Stimulated activated naive B cell treated with anti-CD40 and anti-IgM and Interleukin-4, amounts not matched to agents 10 μg/mL and 1 μg/mL and 100 μg/mL, for 72 hours (primary cell): Measurements from ENCODE around the gene RFX2.
"Not testable (repeated sequence)": the region's sequence is repeated elsewhere in the genome, so short reads cannot be mapped to it uniquely, and the experiment has no call there.

ENCODE experiments used
- ATAC-seq, 2 donors: fragments of 150-1000 bp; cut with Tn5 transposase; replicated peaks; 2 replicates each; pipeline ENCODE4 v1.10.0; 2021; ENCODE audit warnings: moderate library complexity in 1 of 2
- DNase-seq: peaks from one replicate; pipeline ENCODE4 v3.0.0; 2021
- H3K27ac Mint-ChIP-seq: one replicate; pipeline ENCODE4 v1.8.0; 2022; ENCODE audit warnings: mild to moderate bottlenecking, mixed read lengths
- H3K27me3 Mint-ChIP-seq, 2 donors: one replicate each; pipeline ENCODE4 v1.8.0; 2022; ENCODE audit warnings: mixed read lengths in 2 of 2
- H3K36me3 Mint-ChIP-seq, 2 donors: one replicate each; pipeline ENCODE4 v1.8.0; 2022; ENCODE audit warnings: mixed read lengths in 2 of 2, mild to moderate bottlenecking in 1 of 2
- H3K4me1 Mint-ChIP-seq, 2 donors: one replicate each; pipeline ENCODE4 v1.8.0; 2022; ENCODE audit warnings: mixed read lengths in 2 of 2, mild to moderate bottlenecking in 1 of 2
- H3K4me3 Mint-ChIP-seq, 2 donors: one replicate each; pipeline ENCODE4 v1.8.0; 2022; ENCODE audit warnings: mild to moderate bottlenecking in 2 of 2, mixed read lengths in 2 of 2, moderate library complexity in 1 of 2
- H3K9me3 Mint-ChIP-seq, 2 donors: one replicate each; pipeline ENCODE4 v1.8.0; 2022; ENCODE audit warnings: mixed read lengths in 2 of 2, mild to moderate bottlenecking in 1 of 2

The RFX2 gene

DNA sequence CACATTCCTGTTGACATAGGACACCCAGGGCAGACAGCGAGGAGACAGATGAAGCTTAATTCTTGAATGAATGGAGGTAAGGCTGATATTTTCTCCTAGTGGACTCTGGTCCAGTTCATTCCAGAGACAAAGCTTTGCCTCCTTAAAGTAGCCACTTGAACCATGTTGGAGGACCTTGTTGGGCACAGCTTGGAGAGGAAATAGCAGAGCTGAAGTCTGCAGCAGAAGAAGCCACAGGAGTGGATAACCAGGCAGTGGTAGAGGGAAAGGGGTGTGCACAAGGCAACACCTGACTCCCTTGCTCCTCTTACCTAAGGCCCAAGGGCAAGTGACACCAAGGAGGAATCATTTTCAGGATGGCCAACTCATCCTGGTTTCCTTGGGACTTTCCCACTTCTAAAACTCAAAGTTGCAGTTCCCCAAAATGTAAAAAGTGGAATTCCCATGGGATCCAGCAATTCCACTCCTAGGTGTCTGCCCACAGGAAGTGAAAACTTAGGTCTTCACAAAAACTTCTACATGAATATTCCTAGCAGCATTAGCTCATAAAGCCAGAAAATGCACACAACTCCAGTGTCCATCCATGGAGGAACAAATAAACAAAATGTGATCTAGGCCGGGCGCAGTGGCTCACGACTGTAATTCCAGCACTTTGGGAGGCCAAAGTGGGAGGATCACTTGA, 6.6 kb upstream of the RFX2 start:
- Mint-ChIP-seq H3K27ac (no peak overlapping the region), H3K9me3 (peaks cover 5 to 9% of the 10 kb centered on the region in 2 donors), H3K36me3 (peaks cover 4 to 9% of the 10 kb centered on the region in 2 donors), H3K4me1 (peaks cover 13 to 15% of the 10 kb centered on the region in 2 donors), H3K4me3 (no peak overlapping the region), H3K27me3 (peaks cover 19 to 33% of the 10 kb centered on the region in 2 donors)
- ATAC-seq (no peak), DNase-seq (no peak)

DNA sequence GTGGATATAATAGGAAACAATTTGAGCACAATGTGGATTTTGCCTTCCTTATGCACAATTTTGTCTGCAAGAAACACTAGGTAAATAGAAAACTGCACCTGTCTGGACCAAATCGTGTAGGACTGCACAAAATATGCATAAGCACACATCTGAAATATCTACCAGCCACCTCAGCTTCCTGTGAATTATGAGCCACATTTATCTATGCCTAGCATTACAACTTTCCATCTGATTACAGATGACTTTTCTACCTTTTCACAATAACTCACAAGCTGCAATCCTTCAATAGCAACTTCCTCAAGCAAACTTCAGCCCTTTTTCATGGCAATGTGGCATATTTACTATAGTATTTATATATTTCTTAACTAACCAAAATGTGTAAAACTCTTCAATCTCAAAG, 5.7 kb upstream of the RFX2 start:
- DNase-seq (no peak), ATAC-seq (no peak)
- H3K27ac Mint-ChIP-seq, result no peak overlapping the region
- H3K4me1 Mint-ChIP-seq, result peaks cover 13 to 15% of the 10 kb centered on the region in 2 donors
- H3K27me3 Mint-ChIP-seq, result peaks cover 19 to 33% of the 10 kb centered on the region in 2 donors
- H3K9me3 Mint-ChIP-seq, result peaks cover 5 to 9% of the 10 kb centered on the region in 2 donors
- H3K4me3 Mint-ChIP-seq, result no peak overlapping the region
- peaks cover 4 to 9% of the 10 kb centered on the region in 2 donors for H3K36me3 Mint-ChIP-seq

- no peak for ATAC-seq
- peaks cover 20 to 35% of the 10 kb centered on the region in 2 donors for H3K27me3 Mint-ChIP-seq
These were observed 3.4 kb upstream of the RFX2 start for GRCh38 chr19:6113616-6114188.

DNA sequence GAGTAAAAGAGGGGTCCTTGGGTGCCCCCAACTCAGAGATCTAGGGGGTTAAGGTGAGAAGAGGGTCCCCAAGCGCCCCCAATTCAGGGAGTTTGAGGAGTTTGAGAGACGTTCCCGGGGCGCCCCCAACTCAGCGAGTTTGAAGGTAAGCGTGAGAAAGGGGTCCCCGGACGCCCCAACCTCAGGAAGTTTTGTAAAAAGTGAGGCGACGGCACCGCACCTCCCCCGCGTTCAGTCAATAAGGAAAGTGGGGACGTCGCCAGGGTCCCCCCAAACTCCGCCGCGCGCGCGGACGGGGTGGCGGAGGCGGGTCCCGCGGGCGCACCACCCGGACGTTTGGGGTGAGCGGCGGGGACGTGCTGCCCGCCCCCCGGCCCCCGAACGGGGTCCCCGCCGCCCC, 353 bp downstream of the RFX2 start:
- peaks cover 31 to 44% of the 10 kb centered on the region in 2 donors for H3K27me3 Mint-ChIP-seq
- H3K9me3 Mint-ChIP-seq, result no peaks in the 10 kb centered on the region
- DNase-seq (no peak), ATAC-seq (no peak)
- peaks cover 19 to 26% of the 10 kb centered on the region in 2 donors for H3K4me1 Mint-ChIP-seq
- peak overlapping the region; percentile 87 for H3K27ac Mint-ChIP-seq
- peaks cover 0 to 7% of the 10 kb centered on the region in 2 donors for H3K36me3 Mint-ChIP-seq
- peak overlapping the region; percentile 91 to 96 for H3K4me3 Mint-ChIP-seq

More at GRCh38 chr19:6113616-6114188, 3.4 kb upstream of the RFX2 start:
- no peak overlapping the region for H3K4me3 Mint-ChIP-seq
- no peak for DNase-seq
- peak overlapping the region; percentile 51 for H3K27ac Mint-ChIP-seq
- peaks cover 24 to 33% of the 10 kb centered on the region in 2 donors for H3K4me1 Mint-ChIP-seq
- peaks cover 0 to 2% of the 10 kb centered on the region in 2 donors for H3K9me3 Mint-ChIP-seq
- peaks cover 0 to 6% of the 10 kb centered on the region in 2 donors for H3K36me3 Mint-ChIP-seq

DNA sequence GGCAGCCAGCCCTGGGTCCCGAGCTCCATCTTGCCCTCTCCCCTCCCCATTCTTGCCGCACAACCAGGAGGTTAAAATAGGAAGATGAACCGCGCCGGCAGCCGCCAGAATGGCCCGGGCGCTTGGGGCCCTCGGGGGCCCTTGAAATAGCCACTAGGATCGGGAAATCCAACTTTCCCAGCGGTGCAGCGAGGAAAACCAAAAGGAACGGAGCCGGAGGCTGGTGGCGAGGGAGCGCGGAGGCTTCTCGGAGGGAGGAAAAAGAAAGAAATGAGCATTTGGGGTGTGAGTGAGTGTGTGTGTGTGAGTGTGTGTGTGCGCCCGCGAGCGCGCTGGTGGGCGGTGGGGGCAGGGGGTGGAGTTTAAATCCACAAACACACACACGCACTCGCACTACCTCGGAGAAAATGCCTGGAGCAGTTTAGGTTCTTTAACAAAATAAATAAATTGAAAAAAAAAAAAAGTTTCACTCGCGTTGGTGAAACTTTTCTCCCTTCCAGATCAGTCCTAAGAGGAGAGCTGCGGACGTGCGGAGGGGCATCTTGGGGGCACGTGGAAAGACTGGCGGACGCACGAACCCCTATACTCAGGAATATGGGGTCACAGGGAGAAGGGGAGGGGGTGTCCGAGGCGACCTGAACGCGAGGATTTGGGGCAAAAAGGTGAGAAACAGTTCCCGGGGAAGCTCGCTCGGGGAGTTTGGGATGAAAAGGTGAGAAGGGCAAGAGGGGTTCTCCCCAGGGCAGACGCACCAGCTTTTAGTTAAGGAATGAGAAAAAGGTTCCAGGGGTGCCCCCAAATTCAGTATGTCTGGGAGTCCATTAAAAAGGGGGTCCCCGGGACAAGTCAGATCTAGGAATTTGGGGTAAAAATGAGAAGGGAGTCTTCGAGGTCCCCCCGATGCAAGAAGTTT, 1.3 kb downstream of the RFX2 start:
- no peaks in the 10 kb centered on the region for H3K9me3 Mint-ChIP-seq
- no peak for ATAC-seq
- peak overlapping the region; percentile 91 to 92 for H3K4me3 Mint-ChIP-seq
- H3K36me3 Mint-ChIP-seq, result peaks cover 0 to 7% of the 10 kb centered on the region in 2 donors
- H3K27ac Mint-ChIP-seq, result peak overlapping the region; percentile 90
- H3K4me1 Mint-ChIP-seq, result peaks cover 19 to 26% of the 10 kb centered on the region in 2 donors
- no peak for DNase-seq
- H3K27me3 Mint-ChIP-seq, result peaks cover 31 to 43% of the 10 kb centered on the region in 2 donors

DNA sequence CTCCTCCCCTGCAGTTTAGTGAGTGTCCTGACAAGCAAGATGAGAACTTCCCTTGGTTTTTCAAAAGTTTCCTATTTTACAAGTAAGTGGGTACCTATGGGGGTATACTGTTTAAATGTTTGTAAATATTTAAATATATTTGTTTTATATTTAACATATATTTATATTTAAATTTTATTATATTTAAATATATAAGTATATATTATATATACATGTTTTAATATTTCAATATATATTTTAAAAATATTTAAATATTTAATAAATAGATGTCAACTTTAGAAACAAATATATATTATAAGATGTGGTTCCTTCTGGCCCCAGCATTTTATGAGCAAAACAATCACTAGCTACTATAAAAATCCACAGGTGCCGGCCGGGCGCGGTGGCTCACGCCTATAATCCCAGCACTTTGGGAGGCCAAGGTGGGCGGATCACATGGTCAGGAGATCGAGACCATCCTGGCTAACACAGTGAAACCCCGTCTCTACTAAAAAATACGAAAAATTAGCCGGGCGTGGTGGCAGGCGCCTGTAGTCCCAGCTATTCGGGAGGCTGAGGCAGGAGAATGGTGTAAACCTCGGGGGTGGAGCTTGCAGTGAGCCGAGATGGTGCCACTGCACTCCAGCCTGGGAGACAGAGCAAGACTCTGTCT, 3.5 kb downstream of the RFX2 start:
- peaks cover 16 to 26% of the 10 kb centered on the region in 2 donors for H3K4me1 Mint-ChIP-seq

DNA sequence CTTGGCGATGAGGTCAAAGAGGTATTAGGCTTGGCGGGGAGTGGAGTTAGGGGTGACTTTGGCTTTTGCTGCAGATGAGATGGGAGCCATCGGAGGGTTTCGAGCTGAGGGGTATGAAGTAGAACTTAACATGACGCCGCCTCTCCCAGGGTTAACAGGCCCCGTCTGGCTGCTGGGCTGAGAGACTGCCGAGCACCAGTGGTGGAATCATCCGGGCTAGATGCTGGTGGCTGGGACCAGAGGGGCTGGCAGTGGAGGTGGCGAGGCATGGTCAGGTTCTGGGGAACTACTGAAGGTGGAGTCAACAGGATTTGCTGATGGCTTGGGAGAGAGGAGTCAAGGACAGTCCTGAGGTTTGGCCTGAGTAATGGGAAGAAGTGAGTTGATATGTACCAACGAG, 4.9 kb downstream of the RFX2 start:
- no peak for ATAC-seq
- peaks cover 0 to 2% of the 10 kb centered on the region in 2 donors for H3K9me3 Mint-ChIP-seq
- H3K4me1 Mint-ChIP-seq, result peaks cover 16 to 23% of the 10 kb centered on the region in 2 donors
- no peak for DNase-seq
- H3K4me3 Mint-ChIP-seq, result no peak overlapping the region
- no peak overlapping the region for H3K27ac Mint-ChIP-seq
- peaks cover 0 to 7% of the 10 kb centered on the region in 2 donors for H3K36me3 Mint-ChIP-seq
- H3K27me3 Mint-ChIP-seq, result peaks cover 25 to 35% of the 10 kb centered on the region in 2 donors

More for the DNA sequence above, 3.5 kb downstream of the RFX2 start:
- not testable (repeated sequence) for DNase-seq, ATAC-seq, H3K27ac Mint-ChIP-seq, H3K4me3 Mint-ChIP-seq, H3K9me3 Mint-ChIP-seq, H3K36me3 Mint-ChIP-seq
- peaks cover 25 to 35% of the 10 kb centered on the region in 2 donors for H3K27me3 Mint-ChIP-seq

DNA sequence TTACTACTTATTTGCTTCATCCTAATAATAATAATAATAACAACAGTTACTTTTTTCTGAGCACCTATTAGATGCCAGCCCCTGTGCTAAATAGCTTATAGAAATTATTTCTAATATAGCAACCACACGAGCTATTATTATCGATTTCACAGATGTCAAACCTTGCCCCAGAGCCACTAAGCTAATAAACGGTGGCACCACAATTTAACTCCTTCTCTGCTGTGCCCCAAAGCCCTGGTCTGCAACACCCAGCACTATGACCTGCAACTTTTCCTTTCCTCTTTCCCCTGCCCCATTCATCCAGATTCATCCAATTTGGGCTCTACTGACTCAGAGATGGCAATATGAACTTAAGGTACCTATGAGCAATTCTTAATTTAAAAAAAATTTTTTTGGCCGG, 6.4 kb downstream of the RFX2 start:
- Mint-ChIP-seq H3K27me3 (peaks cover 17 to 25% of the 10 kb centered on the region in 2 donors), H3K36me3 (peaks cover 0 to 10% of the 10 kb centered on the region in 2 donors), H3K9me3 (peaks cover 0 to 8% of the 10 kb centered on the region in 2 donors), H3K4me1 (peaks cover 14 to 19% of the 10 kb centered on the region in 2 donors), H3K4me3 (no peak overlapping the region), H3K27ac (no peak overlapping the region)
- DNase-seq (no peak), ATAC-seq (no peak)

DNA sequence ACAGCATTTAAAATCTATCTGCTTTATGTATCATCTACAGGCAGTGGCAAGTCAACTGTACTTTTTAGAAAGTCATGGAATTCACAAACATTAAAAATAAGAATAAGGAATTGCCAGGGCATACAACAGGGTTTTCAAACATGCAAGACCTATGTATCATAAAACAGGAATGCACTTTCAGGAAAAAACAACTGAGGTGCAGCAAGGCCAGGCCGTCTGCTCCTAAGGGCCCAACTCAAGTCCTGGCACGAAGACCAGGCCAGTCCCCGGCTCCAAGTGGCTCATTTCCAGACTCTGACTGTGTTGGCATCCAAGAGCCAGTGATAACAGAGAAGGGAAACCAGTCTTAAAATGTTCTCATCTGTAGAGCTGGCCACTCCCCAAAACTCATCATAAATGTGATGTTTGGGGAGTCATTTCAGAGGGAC, 7.1 kb downstream of the RFX2 start:
- DNase-seq (no peak), ATAC-seq (no peak)
- Mint-ChIP-seq H3K4me1 (peaks cover 8 to 12% of the 10 kb centered on the region in 2 donors), H3K27me3 (peaks cover 10 to 21% of the 10 kb centered on the region in 2 donors), H3K27ac (no peak overlapping the region), H3K36me3 (peaks cover 0 to 7% of the 10 kb centered on the region in 2 donors), H3K9me3 (peaks cover 0 to 8% of the 10 kb centered on the region in 2 donors), H3K4me3 (no peak overlapping the region)

DNA sequence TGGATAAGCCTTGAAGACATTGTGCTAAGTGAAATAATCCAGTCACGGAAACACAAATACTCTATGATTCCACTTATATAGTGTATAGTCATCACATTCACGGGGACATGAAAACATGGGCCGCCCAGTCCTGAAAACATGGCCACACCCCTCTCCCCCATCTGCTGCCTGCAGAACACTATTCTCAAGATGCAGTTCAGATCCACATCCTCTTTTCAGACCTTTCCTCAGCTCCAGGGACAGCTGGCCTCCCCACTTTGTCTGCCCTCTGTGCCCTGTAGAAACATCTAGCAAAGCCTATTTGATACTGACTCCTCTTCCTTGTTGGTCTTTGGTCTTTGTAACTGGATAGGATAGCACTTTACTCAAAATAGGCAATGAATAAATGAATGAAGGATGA, 8.3 kb downstream of the RFX2 start:
- Mint-ChIP-seq H3K27ac (no peak overlapping the region), H3K27me3 (peaks cover 6 to 19% of the 10 kb centered on the region in 2 donors), H3K9me3 (peaks cover 0 to 8% of the 10 kb centered on the region in 2 donors), H3K4me3 (no peak overlapping the region), H3K36me3 (peaks cover 0 to 7% of the 10 kb centered on the region in 2 donors), H3K4me1 (peaks cover 8% of the 10 kb centered on the region in 2 donors)
- ATAC-seq (no peak), DNase-seq (no peak)

DNA sequence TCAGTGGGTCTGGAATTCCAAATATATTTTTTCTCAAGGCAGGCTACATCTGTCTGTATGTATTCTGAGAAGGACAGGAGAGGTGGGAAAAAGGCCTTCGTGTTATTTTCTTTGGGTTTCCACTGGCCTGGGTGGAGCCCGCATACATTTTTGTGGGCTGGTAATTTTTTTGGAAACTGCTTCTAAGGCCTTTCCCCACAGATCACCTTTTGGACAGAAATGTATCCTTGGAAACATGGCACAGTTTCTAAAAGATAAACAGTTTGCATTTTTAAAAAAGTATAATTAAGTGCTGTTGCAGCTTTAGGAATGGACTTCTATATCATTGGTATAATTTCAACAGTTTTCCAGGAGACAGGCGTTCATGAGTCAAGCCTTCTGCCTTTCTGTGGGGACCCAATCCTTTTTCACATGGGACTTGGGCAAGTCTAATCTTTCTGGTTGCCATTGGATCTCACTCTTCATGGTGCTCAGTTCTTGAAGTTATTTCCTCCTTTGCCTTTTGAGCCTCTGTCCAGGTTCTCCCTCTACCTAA, 8.9 kb downstream of the RFX2 start:
- Mint-ChIP-seq H3K4me3 (no peak overlapping the region), H3K27me3 (peaks cover 6 to 19% of the 10 kb centered on the region in 2 donors), H3K27ac (no peak overlapping the region), H3K4me1 (peaks cover 8% of the 10 kb centered on the region in 2 donors), H3K36me3 (peaks cover 0 to 7% of the 10 kb centered on the region in 2 donors), H3K9me3 (peaks cover 0 to 8% of the 10 kb centered on the region in 2 donors)
- no peak for DNase-seq
- ATAC-seq, result no peak

DNA sequence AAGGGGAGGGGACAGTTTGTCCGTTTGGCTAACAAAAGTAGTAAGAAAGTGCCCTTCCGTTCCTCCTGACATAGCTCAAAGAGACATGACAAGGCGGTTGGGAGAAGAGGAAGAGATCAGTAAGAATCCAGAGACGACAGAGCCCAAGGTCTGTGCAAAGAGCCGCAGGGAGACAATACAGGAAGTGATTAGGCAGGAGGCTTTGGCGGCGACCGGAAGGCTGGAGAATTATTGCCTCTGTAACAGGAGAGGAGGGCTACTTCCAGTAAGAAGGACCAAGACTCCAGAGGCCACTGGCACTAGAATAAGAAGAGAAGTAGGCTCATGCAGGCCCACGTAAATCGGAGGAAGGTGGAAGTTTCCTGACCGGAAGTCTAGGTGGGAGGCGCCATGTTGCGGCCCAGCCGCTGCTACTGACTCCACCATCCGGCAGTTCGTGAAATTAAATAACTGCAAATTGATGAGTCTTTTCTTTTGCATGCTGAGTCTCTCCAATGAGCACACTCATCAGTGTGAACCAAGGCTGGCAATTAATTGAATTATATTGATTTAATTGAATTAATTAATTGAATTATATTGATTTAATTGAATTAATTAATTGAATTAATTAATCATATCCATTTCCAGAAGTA, 9.9 kb downstream of the RFX2 start:
- H3K27me3 Mint-ChIP-seq, result peaks cover 4 to 9% of the 10 kb centered on the region in 2 donors
- peak overlapping the region; percentile 78 to 85 for H3K4me3 Mint-ChIP-seq
- peaks cover 0 to 7% of the 10 kb centered on the region in 2 donors for H3K36me3 Mint-ChIP-seq
- H3K9me3 Mint-ChIP-seq, result peaks cover 0 to 8% of the 10 kb centered on the region in 2 donors
- peak overlapping the region; percentile 91 for H3K27ac Mint-ChIP-seq
- peak; percentile 44 for DNase-seq
- ATAC-seq, result peak; percentile 86
- peaks cover 8% of the 10 kb centered on the region in 2 donors for H3K4me1 Mint-ChIP-seq

GRCh38 chr19:6099599-6099998, 10.7 kb downstream of the RFX2 start:
- Mint-ChIP-seq H3K9me3 (peaks cover 0 to 8% of the 10 kb centered on the region in 2 donors), H3K27ac (peak overlapping the region; percentile 91), H3K36me3 (peaks cover 0 to 7% of the 10 kb centered on the region in 2 donors), H3K4me3 (peak overlapping the region; percentile 78 to 85), H3K4me1 (peaks cover 8% of the 10 kb centered on the region in 2 donors), H3K27me3 (peaks cover 0 to 5% of the 10 kb centered on the region in 2 donors)
- DNase-seq (no peak), ATAC-seq (no peak)
